Prostate gland (tissue), 2 donors: ENCODE results near the gene NINL.

Experiments
- CTCF ChIP-seq, 4 experiments: fragments of 200-600 bp in 2 of 4; fragments of 450-650 bp in 2 of 4; sonication (generic) in 2 of 4; IDR thresholded peaks; 1 replicate in 3 of 4; 2 replicates in 1 of 4; pipeline ENCODE4 v1.5.1; 2016 to 2019; ENCODE audit warnings: antibody characterized with exemption in 4 of 4, mild to moderate bottlenecking in 2 of 4, moderate library complexity in 2 of 4
- POLR2A ChIP-seq: fragments of 450-650 bp; IDR thresholded peaks from one replicate; pipeline ENCODE4 v1.6.1; 2016; ENCODE audit warnings: antibody characterized with exemption, mild to moderate bottlenecking
- POLR2AphosphoS5 ChIP-seq: sonication (generic); formaldehyde crosslinking; IDR thresholded peaks from one replicate; pipeline ENCODE4 v1.6.1; 2017; ENCODE audit warnings: antibody characterized with exemption

GRCh38 chr20:25571817-25572216, 13.5 kb downstream of the NINL start:
- TF ChIP-seq CTCF (IDR thresholded peaks at IDR 0.05) (no peak), POLR2A (no peak), POLR2AphosphoS5 (no peak)
